HEK293T (cell line): ENCODE results near the gene PCED1B.
"Not testable (repeated sequence)": the region's sequence is repeated elsewhere in the genome, so short reads cannot be mapped to it uniquely, and the experiment has no call there.

Source experiments
- CTCF ChIA-PET: fragments of 350-600 bp; formaldehyde crosslinking; extraction: SDS; loops from one replicate; lab custom pipeline; 2021; ENCODE audit warnings: antibody characterized with exemption, inconsistent platforms; lab: Yijun Ruan, JAX
- POLR2A ChIA-PET: fragments of 350-600 bp; formaldehyde crosslinking; extraction: SDS; loops from one replicate; lab custom pipeline; 2020; ENCODE audit warnings: antibody characterized with exemption, inconsistent platforms; lab: Yijun Ruan, JAX
- DNase-seq: peaks from one replicate; pipeline ENCODE4 v3.0.0; 2012; ENCODE audit warnings: mixed read lengths; ENCODE audit errors: extremely low spot score
- ARNT ChIP-seq: fragments of 450-650 bp; IDR thresholded peaks from 2 replicates; pipeline ENCODE4 v1.6.1; 2017; ENCODE audit warnings: mild to moderate bottlenecking
- BHLHE40 ChIP-seq: fragments of 450-650 bp; IDR thresholded peaks from 2 replicates; pipeline ENCODE4 v1.6.1; 2016; ENCODE audit warnings: mild to moderate bottlenecking, moderate library complexity, borderline replicate concordance
- CTBP1 ChIP-seq: fragments of 450-650 bp; IDR thresholded peaks from 2 replicates; pipeline ENCODE4 v1.6.1; 2016; ENCODE audit warnings: borderline replicate concordance
- ELF4 ChIP-seq: fragments of 450-650 bp; IDR thresholded peaks from 2 replicates; pipeline ENCODE4 v1.6.1; 2017; ENCODE audit warnings: antibody characterized with exemption
- FOXA1 ChIP-seq: fragments of 450-650 bp; IDR thresholded peaks from 2 replicates; pipeline ENCODE4 v1.6.1; 2016; ENCODE audit warnings: mild to moderate bottlenecking
- FOXK2 ChIP-seq: fragments of 450-650 bp; IDR thresholded peaks from 2 replicates; pipeline ENCODE4 v1.6.1; 2016; ENCODE audit warnings: mild to moderate bottlenecking
- FOXM1 ChIP-seq: fragments of 450-650 bp; IDR thresholded peaks from 2 replicates; pipeline ENCODE4 v1.6.1; 2017; ENCODE audit warnings: mild to moderate bottlenecking, borderline replicate concordance
- HDGF ChIP-seq: fragments of 450-650 bp; IDR thresholded peaks from 2 replicates; pipeline ENCODE4 v1.6.1; 2017; ENCODE audit warnings: antibody characterized with exemption, borderline replicate concordance
- L3MBTL2 ChIP-seq: fragments of 450-650 bp; conservative IDR thresholded peaks from 2 replicates; pipeline ENCODE4 v1.6.1; 2016; ENCODE audit warnings: mild to moderate bottlenecking
- LEF1 ChIP-seq: fragments of 450-650 bp; IDR thresholded peaks from 2 replicates; pipeline ENCODE4 v1.6.1; 2017; ENCODE audit warnings: mild to moderate bottlenecking, borderline replicate concordance
- NFRKB ChIP-seq: fragments of 450-650 bp; IDR thresholded peaks from 2 replicates; pipeline ENCODE4 v1.6.1; 2016; ENCODE audit warnings: mild to moderate bottlenecking, moderate library complexity
- PKNOX1 ChIP-seq: fragments of 450-650 bp; IDR thresholded peaks from 2 replicates; pipeline ENCODE4 v1.6.1; 2016
- SP1 ChIP-seq: fragments of 450-650 bp; IDR thresholded peaks from 2 replicates; pipeline ENCODE4 v1.6.1; 2017
- SUZ12 ChIP-seq: fragments of 450-650 bp; IDR thresholded peaks from 2 replicates; pipeline ENCODE4 v1.6.1; 2016; ENCODE audit warnings: mild to moderate bottlenecking
- TARDBP ChIP-seq: fragments of 450-650 bp; IDR thresholded peaks from 2 replicates; pipeline ENCODE4 v1.6.1; 2016
- ZNF384 ChIP-seq: fragments of 450-650 bp; IDR thresholded peaks from 2 replicates; pipeline ENCODE4 v1.6.1; 2016

The PCED1B gene

GRCh38 chr12:47164116-47164515 lies 84.7 kb downstream of the PCED1B start:
- TF ChIP-seq TARDBP (no peak), FOXM1 (no peak), FOXK2 (no peak), HDGF (no peak), CTBP1 (no peak), FOXA1 (no peak), SUZ12 (no peak), ARNT (no peak), NFRKB (no peak), BHLHE40 (no peak), PKNOX1 (no peak), LEF1 (no peak), SP1 (no peak), ELF4 (no peak), ZNF384 (no peak), L3MBTL2 (no peak)
- POLR2A ChIA-PET: no interaction called here
- CTCF ChIA-PET: no interaction called here
- DNase-seq: no peak

- CTCF ChIA-PET: no interaction called here
- TF ChIP-seq ELF4: no peak
- no peak for TF ChIP-seq SP1
- TF ChIP-seq LEF1: no peak
- no peak for TF ChIP-seq SUZ12
- TF ChIP-seq CTBP1: no peak
- DNase-seq: no peak
- POLR2A ChIA-PET: no interaction called here
These were observed 85.5 kb downstream of the PCED1B start for GRCh38 chr12:47164724-47165439.

- ChIA-PET POLR2A (no interaction called here), CTCF (no interaction called here)
- DNase-seq: no peak
- TF ChIP-seq FOXA1 (no peak), TARDBP (no peak), ELF4 (no peak), LEF1 (no peak), SUZ12 (no peak), CTBP1 (no peak), ARNT (no peak), BHLHE40 (no peak), FOXM1 (no peak), HDGF (no peak), FOXK2 (no peak), SP1 (no peak), L3MBTL2 (no peak), NFRKB (no peak), ZNF384 (no peak)
These were observed 86.5 kb downstream of the PCED1B start for GRCh38 chr12:47165934-47166333.

GRCh38 chr12:47166365-47166764 lies 86.9 kb downstream of the PCED1B start:
- no peak for TF ChIP-seq L3MBTL2
- no peak for TF ChIP-seq CTBP1
- TF ChIP-seq NFRKB: no peak
- TF ChIP-seq FOXM1: no peak
- no peak for TF ChIP-seq TARDBP
- no peak for TF ChIP-seq SP1
- no peak for TF ChIP-seq BHLHE40
- TF ChIP-seq PKNOX1: no peak
- no peak for TF ChIP-seq ELF4
- TF ChIP-seq HDGF: no peak
- CTCF ChIA-PET: no interaction called here
- no peak for DNase-seq
- POLR2A ChIA-PET: no interaction called here

GRCh38 chr12:47170281-47170680 lies 90.9 kb downstream of the PCED1B start:
- POLR2A ChIA-PET, CTCF ChIA-PET, DNase-seq: not testable (repeated sequence)

GRCh38 chr12:47178014-47178413 lies 98.6 kb downstream of the PCED1B start:
- no peak for DNase-seq
- CTCF ChIA-PET: no interaction called here
- POLR2A ChIA-PET: no interaction called here
- no peak for TF ChIP-seq BHLHE40
- TF ChIP-seq NFRKB: no peak
- no peak for TF ChIP-seq FOXK2

- POLR2A ChIA-PET, DNase-seq, CTCF ChIA-PET: not testable (repeated sequence)
These were observed 102.9 kb downstream of the PCED1B start for GRCh38 chr12:47182164-47182938.
